Spleen (tissue), 7 donors: ENCODE results near the gene TMTC2.

ENCODE experiments used
- POLR2A ChIP-seq, 3 donors: fragments of 450-650 bp; IDR thresholded peaks; one replicate each; pipeline ENCODE4 v1.5.1; 2017; ENCODE audit warnings: antibody characterized with exemption in 3 of 3, mild to moderate bottlenecking in 1 of 3
- TF ChIP-seq, protein P1 (sequence below), 11 experiments: fragments of 200-600 bp in 7 of 11; fragments of 450-650 bp in 4 of 11; sonication (generic) in 4 of 11; IDR thresholded peaks in 8 of 11; conservative IDR thresholded peaks in 3 of 11; 1 replicate in 7 of 11; 2 replicates in 4 of 11; pipeline versions ENCODE4 v1.4.0 to v1.8.0; 2016 to 2021; ENCODE audit warnings: antibody characterized with exemption in 11 of 11, inconsistent platforms in 4 of 11, mild to moderate bottlenecking in 1 of 11
- donor health status: DM: no; HTN: no; CAD: no; lungs with moderate emphysema.
- donor health status: DM: no; HTN: no; CAD: no.
- donor health status: DM: no; HTN: no; CAD: no.

- TF ChIP-seq POLR2A (IDR thresholded peaks at IDR 0.05), result no peak
- TF ChIP-seq, protein P1, sequence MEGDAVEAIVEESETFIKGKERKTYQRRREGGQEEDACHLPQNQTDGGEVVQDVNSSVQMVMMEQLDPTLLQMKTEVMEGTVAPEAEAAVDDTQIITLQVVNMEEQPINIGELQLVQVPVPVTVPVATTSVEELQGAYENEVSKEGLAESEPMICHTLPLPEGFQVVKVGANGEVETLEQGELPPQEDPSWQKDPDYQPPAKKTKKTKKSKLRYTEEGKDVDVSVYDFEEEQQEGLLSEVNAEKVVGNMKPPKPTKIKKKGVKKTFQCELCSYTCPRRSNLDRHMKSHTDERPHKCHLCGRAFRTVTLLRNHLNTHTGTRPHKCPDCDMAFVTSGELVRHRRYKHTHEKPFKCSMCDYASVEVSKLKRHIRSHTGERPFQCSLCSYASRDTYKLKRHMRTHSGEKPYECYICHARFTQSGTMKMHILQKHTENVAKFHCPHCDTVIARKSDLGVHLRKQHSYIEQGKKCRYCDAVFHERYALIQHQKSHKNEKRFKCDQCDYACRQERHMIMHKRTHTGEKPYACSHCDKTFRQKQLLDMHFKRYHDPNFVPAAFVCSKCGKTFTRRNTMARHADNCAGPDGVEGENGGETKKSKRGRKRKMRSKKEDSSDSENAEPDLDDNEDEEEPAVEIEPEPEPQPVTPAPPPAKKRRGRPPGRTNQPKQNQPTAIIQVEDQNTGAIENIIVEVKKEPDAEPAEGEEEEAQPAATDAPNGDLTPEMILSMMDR (IDR thresholded peaks at IDR 0.05 in 8 of 11, conservative IDR thresholded peaks at IDR 0.05 in 3 of 11), result no peak
Measured at GRCh38 chr12:82848845-82849244, 162.1 kb downstream of the TMTC2 start.
